Measurements from ENCODE around the gene NUMBL. TPM values are rescaled to one million over a fixed set of nuclear protein-coding genes. Genes with fewer than 3 reads are reported as not detected.

Gene NUMBL
- total RNA-seq, 1 experiment from 2014 or later, result 14.5 TPM

DNA sequence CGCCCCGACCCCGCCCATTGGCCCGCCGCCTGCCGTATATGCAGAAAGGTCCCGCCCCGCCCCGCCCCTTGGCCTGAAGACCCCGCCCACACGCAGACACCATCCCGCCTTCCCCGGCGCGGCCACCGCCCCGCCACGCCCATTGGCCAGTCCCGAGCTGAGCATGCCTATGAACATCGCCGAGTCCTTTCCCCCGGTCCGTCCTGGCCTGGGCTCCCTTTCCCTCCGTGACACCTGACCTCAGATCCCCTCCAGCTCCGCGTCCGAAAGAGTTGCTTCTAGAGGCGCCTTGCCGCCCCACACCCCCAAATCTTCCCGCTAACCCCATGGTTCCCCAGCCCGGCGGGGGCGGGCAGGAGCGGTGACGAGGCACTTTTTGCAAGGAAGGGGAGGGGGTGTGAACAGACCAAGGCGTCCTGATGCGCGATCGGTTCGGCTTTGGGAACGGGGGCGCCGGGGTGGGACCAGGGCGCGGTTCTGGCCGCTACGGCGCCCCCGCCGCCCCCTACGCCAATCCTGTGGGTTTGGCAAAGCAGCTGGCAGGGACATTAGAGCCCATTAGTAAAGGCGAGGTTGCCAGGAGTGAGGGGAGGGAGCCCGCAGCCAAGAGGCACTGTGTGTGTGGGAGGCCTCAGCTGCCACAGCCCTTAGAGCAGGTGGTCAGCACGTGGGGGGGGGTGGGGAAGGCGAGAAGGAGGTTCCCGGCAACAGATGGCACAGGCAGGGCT is 406 bp upstream of the NUMBL start:
- DNase-seq (peak; percentile 78), ATAC-seq (peak; percentile 91)
- Histone ChIP-seq H3K79me2 (ENCODE audit: low read length) (peaks cover 25% of the 10 kb centered on the region), H3K36me3 (ENCODE audit: low read depth, low read length) (no peaks in the 10 kb centered on the region), H3K4me2 (ENCODE audit: low read length) (peak overlapping the region; percentile 95), H3K9me2 (replicated peaks; ENCODE audit: low read length) (no peaks in the 10 kb centered on the region), H2AFZ (ENCODE audit: low read length) (peak overlapping the region; percentile 83), H3K9ac (ENCODE audit: low read length) (peak overlapping the region; percentile 92), H3K27me3 (ENCODE audit: low read length) (no peaks in the 10 kb centered on the region), H3K27ac (ENCODE audit: low read length) (peak overlapping the region; percentile 84), H3K9me3 (ENCODE audit: low read length) (no peaks in the 10 kb centered on the region), H3K4me1 (ENCODE audit: insufficient read depth, low read length) (peaks cover 24% of the 10 kb centered on the region), H4K20me1 (ENCODE audit: low read length) (no peaks in the 10 kb centered on the region), H3F3A (ENCODE audit: low read length, unreplicated experiment) (no peaks in the 10 kb centered on the region), H3K4me3 (ENCODE audit: low read length) (peak overlapping the region; percentile 81)
- no peak for TF ChIP-seq EZH2phosphoT487 (IDR thresholded peaks at IDR 0.05; ENCODE audit: borderline replicate concordance, low read length)
- no peak for TF ChIP-seq CTCF (conservative IDR thresholded peaks at IDR 0.05; ENCODE audit: low read depth, low read length)
- no peak for TF ChIP-seq EZH2 (IDR thresholded peaks at IDR 0.05; ENCODE audit: low read length, unreplicated experiment)
- intact Hi-C loops (cut with micrococcal nuclease), result no loop called here
- CTCF ChIA-PET, result no interaction called here
- POLR2A ChIA-PET (ENCODE audit: unreplicated experiment), result interaction anchor here (0.5 to 0.6 kb wide), 2 partner anchors 79 to 172 kb away, joined by 3 to 6 read pairs; no protein-coding TSS in a partner anchor
- BruUV-seq (replicated peaks), result TSS peak; percentile 94

DNA sequence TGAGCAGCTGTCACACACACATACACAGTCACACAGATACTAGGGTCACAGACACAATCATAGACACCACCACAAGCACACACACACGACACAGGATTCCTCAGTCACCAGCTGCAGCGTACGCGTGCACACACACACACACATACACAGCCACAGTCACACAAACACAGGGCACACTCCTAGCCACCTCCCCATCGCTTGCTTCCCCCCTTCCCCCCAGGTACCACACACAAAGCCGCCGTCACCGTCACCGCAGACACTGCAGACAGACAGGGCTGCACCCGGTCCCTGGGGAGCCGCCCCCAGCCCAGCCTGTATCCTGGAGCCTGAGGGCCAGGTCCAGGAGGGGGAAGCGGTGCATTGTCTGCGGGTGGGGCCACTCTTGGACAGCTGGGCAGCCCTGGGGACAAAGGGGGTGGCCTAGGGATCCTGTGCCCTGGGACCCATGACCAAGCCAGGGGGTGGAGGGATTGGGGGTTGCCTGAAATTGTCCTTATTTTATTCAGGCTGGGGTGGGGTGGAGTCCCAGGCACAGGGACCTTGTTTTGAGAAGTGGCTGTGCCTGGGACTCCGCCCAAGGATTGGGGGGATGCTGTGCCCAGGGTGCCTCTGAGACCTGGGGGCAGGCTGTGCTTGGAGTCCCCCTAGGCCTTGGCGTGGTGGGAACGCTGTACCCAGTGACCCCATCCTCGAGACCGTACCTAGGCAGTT is 957 bp downstream of the NUMBL start:
- intact Hi-C loops (cut with micrococcal nuclease), result no loop called here
- DNase-seq, result peak; percentile 7
- Histone ChIP-seq H3K4me1 (ENCODE audit: insufficient read depth, low read length) (peaks cover 24% of the 10 kb centered on the region), H3K36me3 (ENCODE audit: low read depth, low read length) (no peaks in the 10 kb centered on the region), H3K27me3 (ENCODE audit: low read length) (no peaks in the 10 kb centered on the region), H3K4me2 (ENCODE audit: low read length) (peak overlapping the region; percentile 98), H3F3A (ENCODE audit: low read length, unreplicated experiment) (no peaks in the 10 kb centered on the region), H3K27ac (ENCODE audit: low read length) (no peak overlapping the region), H4K20me1 (ENCODE audit: low read length) (no peaks in the 10 kb centered on the region), H3K79me2 (ENCODE audit: low read length) (peaks cover 25% of the 10 kb centered on the region), H2AFZ (ENCODE audit: low read length) (peak overlapping the region; percentile 10; the same call in 1 of the 2 replicates), H3K9me3 (ENCODE audit: low read length) (no peaks in the 10 kb centered on the region), H3K4me3 (ENCODE audit: low read length) (peak overlapping the region; percentile 81), H3K9ac (ENCODE audit: low read length) (peak overlapping the region; percentile 75), H3K9me2 (replicated peaks; ENCODE audit: low read length) (no peaks in the 10 kb centered on the region)
- no TSS peak for BruUV-seq (replicated peaks)
- no peak for TF ChIP-seq CTCF (conservative IDR thresholded peaks at IDR 0.05; ENCODE audit: low read depth, low read length)
- no peak for TF ChIP-seq EZH2phosphoT487 (IDR thresholded peaks at IDR 0.05; ENCODE audit: borderline replicate concordance, low read length)
- no peak for TF ChIP-seq EZH2 (IDR thresholded peaks at IDR 0.05; ENCODE audit: low read length, unreplicated experiment)
- POLR2A ChIA-PET (ENCODE audit: unreplicated experiment), result no interaction called here
- CTCF ChIA-PET, result no interaction called here
- peak; percentile 20; the same call in 1 of the 2 replicates for ATAC-seq

All from PC-3 (cell line).